ENCODE data around the gene IGFBP4.

GRCh38 chr17:40458851-40459482 is 15.7 kb downstream of the IGFBP4 start:
- TF ChIP-seq EZH2 (IDR thresholded peaks at IDR 0.05) (no peak), POLR2AphosphoS5 (IDR thresholded peaks at IDR 0.05; ENCODE audit: borderline replicate concordance, low read depth, low read length) (no peak), FOXP2 (optimal IDR thresholded peaks at IDR 0.05; ENCODE audit: control extremely low read depth, extremely low read length, insufficient read depth) (no peak)
